K562 (cell line): ENCODE results near the gene SNX19. TPM values are rescaled to one million over a fixed set of nuclear protein-coding genes. Genes with fewer than 3 reads are reported as not detected.

Experiments used
- EP400 ChIP-seq: fragments of 450-650 bp; IDR thresholded peaks from 2 replicates; pipeline ENCODE4 v1.6.1; 2017; ENCODE audit warnings: antibody characterized with exemption, mild to moderate bottlenecking, moderate library complexity
- MGA ChIP-seq: fragments of 450-650 bp; IDR thresholded peaks from 2 replicates; pipeline ENCODE4 v1.6.1; 2016; ENCODE audit warnings: mild to moderate bottlenecking, moderate library complexity
- NCOA2 ChIP-seq, 2 experiments: fragments of 450-650 bp; IDR thresholded peaks; 2 replicates each; pipeline ENCODE4 v1.6.1; 2018; ENCODE audit warnings: mild to moderate bottlenecking in 2 of 2, moderate library complexity in 1 of 2; ENCODE audit not compliant: partially characterized antibody in 2 of 2
- polyA plus RNA-seq, 8 experiments: library from polyadenylated mRNA; depleted of rRNA in 4 of 8; stranded (reverse) in 5 of 8; unstranded in 3 of 8; fragments of >200 nt; fragmentation: Nextera tagmentation in 2 of 8; fragmentation: Illumina TruSeq in 1 of 8; extraction: Ambion mirVana in 2 of 8; extraction: Trizol in 1 of 8; gene quantifications; 2 replicates each; pipeline versions ENCODE4 v1.2.1 to v1.2.3, GENCODE V29; 2011 to 2014; ENCODE audit warnings: inconsistent platforms in 1 of 8, missing spikeins in 1 of 8
- total RNA-seq, 7 experiments: library from RNA; depleted of rRNA in 6 of 7; stranded (reverse); fragments of >200 nt in 6 of 7; fragmentation: Illumina TruSeq in 2 of 7; extraction: Trizol in 2 of 7; gene quantifications; 2 replicates each; pipeline versions ENCODE4 v1.2.1 to v1.2.3, GENCODE V29; 2011 to 2021; ENCODE audit warnings: low replicate concordance in 1 of 7
- TF ChIP-seq, protein P1 (sequence below), 2 experiments: IDR thresholded peaks; 2 replicates each; pipeline ENCODE4 v1.6.1; 2012; ENCODE audit warnings: improper control_type of control experiment in 2 of 2, low read depth in 2 of 2, low read length in 2 of 2, borderline replicate concordance in 1 of 2
- TF ChIP-seq, protein P2 (sequence below), 3 experiments: fragments of 200-800 bp in 1 of 3; fragments of 250-450 bp in 1 of 3; fragments of 450-650 bp in 1 of 3; sonication (Bioruptor Pico) in 1 of 3; sonication (Bioruptor generic) in 1 of 3; formaldehyde crosslinking in 1 of 3; IDR thresholded peaks; 2 replicates each; pipeline versions ENCODE4 v1.6.1 to v1.8.0; 2016 to 2022; ENCODE audit warnings: mild to moderate bottlenecking in 2 of 3, missing genetic modification characterization in 2 of 3, missing compliant biosample characterization in 1 of 3, moderate library complexity in 1 of 3
- TF ChIP-seq, protein P3 (sequence below): fragments of 450-650 bp; formaldehyde crosslinking; IDR thresholded peaks from 2 replicates; pipeline ENCODE4 v1.4.0; 2020; ENCODE audit warnings: mild to moderate bottlenecking, moderate library complexity

SNX19 gene
- total and polyA plus RNA-seq, 9 of the 15 experiments (the other 6 are each of a cell fraction or from before 2014, with no cell fraction given): 2.2 to 31.3 (median 19.6) TPM

DNA sequence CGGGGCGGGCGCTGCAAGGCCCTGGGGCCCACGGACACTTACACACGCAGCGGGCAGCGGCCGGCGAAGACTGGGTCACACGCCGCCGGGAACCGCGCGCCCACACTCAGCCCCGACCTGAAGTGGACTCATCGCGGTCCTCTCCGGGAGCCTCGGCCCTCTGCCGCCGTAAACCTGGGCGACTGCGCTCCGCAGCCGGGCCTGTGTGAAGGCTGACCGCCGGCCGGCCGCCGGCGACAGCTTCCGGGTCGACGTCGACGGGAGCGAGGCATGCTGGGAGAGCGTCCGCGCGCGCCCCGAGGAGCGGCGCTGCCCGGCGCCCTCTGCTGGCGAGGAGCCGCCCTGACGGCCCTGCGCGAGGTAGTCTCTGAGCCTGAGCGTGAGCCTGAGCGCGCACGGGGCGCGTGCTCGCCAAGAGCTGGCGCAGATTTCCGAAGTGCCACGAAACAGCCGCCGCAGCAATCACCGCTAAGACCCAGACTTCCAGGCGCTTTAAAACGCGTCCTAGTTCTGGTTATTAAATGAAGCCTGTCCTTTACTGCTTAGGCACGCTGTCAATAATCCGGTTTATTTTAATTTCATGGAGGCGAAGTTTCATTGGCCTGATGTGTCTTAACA is at the start of gene SNX19 (continued):
- TF ChIP-seq MGA (peak; percentile 94), EP400 (peak; percentile 70; the same call in 1 of the 2 replicates), NCOA2 (IDR thresholded peaks at IDR 0.05; ENCODE audit: partially characterized antibody in 2 of 2) (no peak)
- TF ChIP-seq, protein P1, sequence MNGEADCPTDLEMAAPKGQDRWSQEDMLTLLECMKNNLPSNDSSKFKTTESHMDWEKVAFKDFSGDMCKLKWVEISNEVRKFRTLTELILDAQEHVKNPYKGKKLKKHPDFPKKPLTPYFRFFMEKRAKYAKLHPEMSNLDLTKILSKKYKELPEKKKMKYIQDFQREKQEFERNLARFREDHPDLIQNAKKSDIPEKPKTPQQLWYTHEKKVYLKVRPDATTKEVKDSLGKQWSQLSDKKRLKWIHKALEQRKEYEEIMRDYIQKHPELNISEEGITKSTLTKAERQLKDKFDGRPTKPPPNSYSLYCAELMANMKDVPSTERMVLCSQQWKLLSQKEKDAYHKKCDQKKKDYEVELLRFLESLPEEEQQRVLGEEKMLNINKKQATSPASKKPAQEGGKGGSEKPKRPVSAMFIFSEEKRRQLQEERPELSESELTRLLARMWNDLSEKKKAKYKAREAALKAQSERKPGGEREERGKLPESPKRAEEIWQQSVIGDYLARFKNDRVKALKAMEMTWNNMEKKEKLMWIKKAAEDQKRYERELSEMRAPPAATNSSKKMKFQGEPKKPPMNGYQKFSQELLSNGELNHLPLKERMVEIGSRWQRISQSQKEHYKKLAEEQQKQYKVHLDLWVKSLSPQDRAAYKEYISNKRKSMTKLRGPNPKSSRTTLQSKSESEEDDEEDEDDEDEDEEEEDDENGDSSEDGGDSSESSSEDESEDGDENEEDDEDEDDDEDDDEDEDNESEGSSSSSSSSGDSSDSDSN (IDR thresholded peaks at IDR 0.05; ENCODE audit: borderline replicate concordance in 1 of 2, low read depth in 2 of 2, low read length in 2 of 2): no peak
- TF ChIP-seq, protein P2, sequence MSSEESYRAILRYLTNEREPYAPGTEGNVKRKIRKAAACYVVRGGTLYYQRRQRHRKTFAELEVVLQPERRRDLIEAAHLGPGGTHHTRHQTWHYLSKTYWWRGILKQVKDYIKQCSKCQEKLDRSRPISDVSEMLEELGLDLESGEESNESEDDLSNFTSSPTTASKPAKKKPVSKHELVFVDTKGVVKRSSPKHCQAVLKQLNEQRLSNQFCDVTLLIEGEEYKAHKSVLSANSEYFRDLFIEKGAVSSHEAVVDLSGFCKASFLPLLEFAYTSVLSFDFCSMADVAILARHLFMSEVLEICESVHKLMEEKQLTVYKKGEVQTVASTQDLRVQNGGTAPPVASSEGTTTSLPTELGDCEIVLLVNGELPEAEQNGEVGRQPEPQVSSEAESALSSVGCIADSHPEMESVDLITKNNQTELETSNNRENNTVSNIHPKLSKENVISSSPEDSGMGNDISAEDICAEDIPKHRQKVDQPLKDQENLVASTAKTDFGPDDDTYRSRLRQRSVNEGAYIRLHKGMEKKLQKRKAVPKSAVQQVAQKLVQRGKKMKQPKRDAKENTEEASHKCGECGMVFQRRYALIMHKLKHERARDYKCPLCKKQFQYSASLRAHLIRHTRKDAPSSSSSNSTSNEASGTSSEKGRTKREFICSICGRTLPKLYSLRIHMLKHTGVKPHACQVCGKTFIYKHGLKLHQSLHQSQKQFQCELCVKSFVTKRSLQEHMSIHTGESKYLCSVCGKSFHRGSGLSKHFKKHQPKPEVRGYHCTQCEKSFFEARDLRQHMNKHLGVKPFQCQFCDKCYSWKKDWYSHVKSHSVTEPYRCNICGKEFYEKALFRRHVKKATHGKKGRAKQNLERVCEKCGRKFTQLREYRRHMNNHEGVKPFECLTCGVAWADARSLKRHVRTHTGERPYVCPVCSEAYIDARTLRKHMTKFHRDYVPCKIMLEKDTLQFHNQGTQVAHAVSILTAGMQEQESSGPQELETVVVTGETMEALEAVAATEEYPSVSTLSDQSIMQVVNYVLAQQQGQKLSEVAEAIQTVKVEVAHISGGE (CRISPR knock-in tag; IDR thresholded peaks at IDR 0.05): peak in 2 of 3 experiments; percentile 36 to 81; a peak in 2 of 6 replicates
- TF ChIP-seq, protein P3, sequence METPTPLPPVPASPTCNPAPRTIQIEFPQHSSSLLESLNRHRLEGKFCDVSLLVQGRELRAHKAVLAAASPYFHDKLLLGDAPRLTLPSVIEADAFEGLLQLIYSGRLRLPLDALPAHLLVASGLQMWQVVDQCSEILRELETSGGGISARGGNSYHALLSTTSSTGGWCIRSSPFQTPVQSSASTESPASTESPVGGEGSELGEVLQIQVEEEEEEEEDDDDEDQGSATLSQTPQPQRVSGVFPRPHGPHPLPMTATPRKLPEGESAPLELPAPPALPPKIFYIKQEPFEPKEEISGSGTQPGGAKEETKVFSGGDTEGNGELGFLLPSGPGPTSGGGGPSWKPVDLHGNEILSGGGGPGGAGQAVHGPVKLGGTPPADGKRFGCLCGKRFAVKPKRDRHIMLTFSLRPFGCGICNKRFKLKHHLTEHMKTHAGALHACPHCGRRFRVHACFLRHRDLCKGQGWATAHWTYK (CRISPR knock-in tag): peak; percentile 66
